Neuronal stem cell (in vitro differentiated cells): ENCODE data around the gene CTNND2.

Experiments used
- DNase-seq: peaks from one replicate; pipeline ENCODE4 v3.0.0-alpha.2; 2013; ENCODE audit warnings: low spot score
- H2AFZ ChIP-seq: one replicate; pipeline ENCODE4 v1.6.1; 2013; ENCODE audit warnings: mild to moderate bottlenecking, low read length, inconsistent platforms
- H2AK5ac ChIP-seq: 2 replicates; pipeline ENCODE4 v1.6.1; 2013; ENCODE audit warnings: low read depth, mild to moderate bottlenecking, inconsistent platforms, low read length, moderate library complexity, mixed read lengths
- H2BK120ac ChIP-seq: 2 replicates; pipeline ENCODE4 v1.6.1; 2013; ENCODE audit warnings: low read depth, mild to moderate bottlenecking, inconsistent platforms, low read length, moderate library complexity, mixed read lengths
- H2BK12ac ChIP-seq: one replicate; pipeline ENCODE4 v1.6.1; 2013; ENCODE audit warnings: low read length, inconsistent platforms
- H2BK15ac ChIP-seq: 2 replicates; pipeline ENCODE4 v1.6.1; 2013; ENCODE audit warnings: mild to moderate bottlenecking, low read length, inconsistent platforms, mixed read lengths
- H2BK5ac ChIP-seq: one replicate; pipeline ENCODE4 v1.6.1; 2013; ENCODE audit warnings: inconsistent platforms, mild to moderate bottlenecking, low read length, moderate library complexity
- H3K14ac ChIP-seq: one replicate; pipeline ENCODE4 v1.6.1; 2013; ENCODE audit warnings: low read length, inconsistent platforms
- H3K18ac ChIP-seq: 2 replicates; pipeline ENCODE4 v1.6.1; 2013; ENCODE audit warnings: low read length, inconsistent platforms
- H3K23ac ChIP-seq: 2 replicates; pipeline ENCODE4 v1.6.1; 2013; ENCODE audit warnings: low read depth, mild to moderate bottlenecking, mixed read lengths, low read length, inconsistent platforms; ENCODE audit not compliant: poor library complexity
- H3K27ac ChIP-seq: replicated peaks from 3 replicates; pipeline ENCODE4 v1.5.1; 2013; ENCODE audit warnings: low read length, inconsistent platforms
- H3K27me3 ChIP-seq, 3 experiments: 2 replicates each; pipeline ENCODE4 v1.6.1; 2013; ENCODE audit warnings: low read length in 3 of 3, mild to moderate bottlenecking in 2 of 3, inconsistent platforms in 1 of 3, low read depth in 1 of 3, mixed read lengths in 1 of 3, moderate library complexity in 1 of 3; ENCODE audit not compliant: control insufficient read depth in 3 of 3, insufficient read depth in 3 of 3
- H3K36me3 ChIP-seq, 2 donors: replicated peaks in 1 of 2; 2 replicates each; pipeline ENCODE4 v1.6.1; 2013; ENCODE audit warnings: low read length in 2 of 2; ENCODE audit not compliant: control insufficient read depth in 2 of 2, insufficient read depth in 2 of 2
- H3K4ac ChIP-seq: 2 replicates; pipeline ENCODE4 v1.6.1; 2013; ENCODE audit warnings: inconsistent platforms, mild to moderate bottlenecking, low read length, moderate library complexity
- H3K4me1 ChIP-seq, 2 donors: 1 replicate in 1 of 2; 2 replicates in 1 of 2; pipeline ENCODE4 v1.6.1; 2013; ENCODE audit warnings: low read length in 2 of 2, low read depth in 1 of 2; ENCODE audit not compliant: control insufficient read depth in 2 of 2, insufficient read depth in 1 of 2
- H3K4me2 ChIP-seq: one replicate; pipeline ENCODE4 v1.6.1; 2013; ENCODE audit warnings: mild to moderate bottlenecking, low read length, inconsistent platforms; ENCODE audit not compliant: insufficient read depth, poor library complexity, severe bottlenecking
- H3K4me3 ChIP-seq, 2 donors: 2 replicates each; pipeline ENCODE4 v1.5.1; 2013; ENCODE audit warnings: low read length in 2 of 2, mild to moderate bottlenecking in 2 of 2, inconsistent platforms in 1 of 2, moderate library complexity in 1 of 2
- H3K79me1 ChIP-seq: one replicate; pipeline ENCODE4 v1.6.1; 2013; ENCODE audit warnings: low read depth, mild to moderate bottlenecking, inconsistent platforms, low read length, moderate library complexity
- H3K9ac ChIP-seq: one replicate; pipeline ENCODE4 v1.6.1; 2013; ENCODE audit warnings: mild to moderate bottlenecking, low read depth, low read length, inconsistent platforms; ENCODE audit not compliant: poor library complexity
- H3K9me3 ChIP-seq, 2 donors: replicated peaks in 1 of 2; 2 replicates each; pipeline versions ENCODE3 to v1.6.1; 2013; ENCODE audit warnings: low read length in 2 of 2, mild to moderate bottlenecking in 2 of 2, inconsistent platforms in 1 of 2, low read depth in 1 of 2, mixed read lengths in 1 of 2, moderate library complexity in 1 of 2; ENCODE audit not compliant: control insufficient read depth in 2 of 2, insufficient read depth in 1 of 2
- H4K8ac ChIP-seq: one replicate; pipeline ENCODE4 v1.6.1; 2013; ENCODE audit warnings: low read depth, mild to moderate bottlenecking, inconsistent platforms, low read length, moderate library complexity
- H4K91ac ChIP-seq: one replicate; pipeline ENCODE4 v1.6.1; 2013; ENCODE audit warnings: low read length, low read depth, mild to moderate bottlenecking, inconsistent platforms; ENCODE audit not compliant: poor library complexity
- WGBS, 2 donors: extraction: QIAGEN DNeasy Blood & Tissue Kit; methylation state at CpG; one replicate each; pipeline ENCODE4 v1.1.7; 2013; ENCODE audit warnings: missing lambda C conversion rate in 2 of 2, mixed read lengths in 1 of 2; ENCODE audit not compliant: insufficient read length in 2 of 2, insufficient replicate concordance in 1 of 2; ENCODE audit errors: extremely low coverage in 2 of 2; 5-methylcytosine and 5-hydroxymethylcytosine counted together

Gene CTNND2

DNA sequence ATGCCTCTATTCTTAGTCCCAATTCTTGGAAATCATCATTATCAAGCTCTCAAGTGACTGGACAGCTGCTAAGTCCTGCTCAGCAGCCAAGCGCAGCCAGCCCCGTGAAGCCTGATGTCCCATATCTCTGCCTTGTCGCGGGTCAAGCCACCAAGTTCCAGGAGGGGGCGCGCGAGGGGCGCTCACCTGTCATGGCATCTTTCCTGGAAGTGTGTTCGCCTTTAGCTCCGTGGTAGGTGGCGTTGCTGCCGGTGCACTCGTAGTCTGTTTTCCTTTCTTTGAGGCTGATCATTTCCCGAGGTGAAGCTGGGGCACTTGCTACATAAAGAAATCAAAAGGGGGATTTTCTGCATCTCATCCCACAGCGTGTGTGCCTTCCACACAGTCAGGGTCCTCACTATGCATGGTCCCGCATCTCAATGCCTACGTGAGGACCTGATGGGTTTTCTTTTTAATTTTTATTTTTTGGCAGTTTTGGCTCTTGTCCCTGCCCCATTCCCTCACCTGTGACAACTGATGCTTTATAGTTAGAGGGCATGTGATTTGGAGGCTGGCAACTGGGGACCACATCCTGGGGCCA lies 916.2 kb downstream of the CTNND2 start:
- Histone ChIP-seq H3K9ac (no peak overlapping the region), H3K4me3 (no peak overlapping the region), H3K27ac (no peak overlapping the region), H3K23ac (no peak overlapping the region), H2AK5ac (no peak overlapping the region), H3K4me1 (peaks cover 0 to 4% of the 10 kb centered on the region in 2 donors), H2BK120ac (no peak overlapping the region), H2BK15ac (no peak overlapping the region), H3K27me3 (no peaks in the 10 kb centered on the region), H3K18ac (no peak overlapping the region), H2BK12ac (no peak overlapping the region), H3K4ac (no peak overlapping the region), H3K9me3 (no peaks in the 10 kb centered on the region), H4K8ac (no peak overlapping the region), H3K14ac (no peak overlapping the region), H3K4me2 (no peak overlapping the region), H3K79me1 (no peaks in the 10 kb centered on the region), H2AFZ (no peak overlapping the region), H3K36me3 (peaks cover 0 to 23% of the 10 kb centered on the region in 2 donors), H2BK5ac (no peak overlapping the region), H4K91ac (no peak overlapping the region)
- peak; percentile 59 for DNase-seq
- WGBS, 2 donors, result no CpG with 5 or more reads among the region's 17 CpGs

DNA sequence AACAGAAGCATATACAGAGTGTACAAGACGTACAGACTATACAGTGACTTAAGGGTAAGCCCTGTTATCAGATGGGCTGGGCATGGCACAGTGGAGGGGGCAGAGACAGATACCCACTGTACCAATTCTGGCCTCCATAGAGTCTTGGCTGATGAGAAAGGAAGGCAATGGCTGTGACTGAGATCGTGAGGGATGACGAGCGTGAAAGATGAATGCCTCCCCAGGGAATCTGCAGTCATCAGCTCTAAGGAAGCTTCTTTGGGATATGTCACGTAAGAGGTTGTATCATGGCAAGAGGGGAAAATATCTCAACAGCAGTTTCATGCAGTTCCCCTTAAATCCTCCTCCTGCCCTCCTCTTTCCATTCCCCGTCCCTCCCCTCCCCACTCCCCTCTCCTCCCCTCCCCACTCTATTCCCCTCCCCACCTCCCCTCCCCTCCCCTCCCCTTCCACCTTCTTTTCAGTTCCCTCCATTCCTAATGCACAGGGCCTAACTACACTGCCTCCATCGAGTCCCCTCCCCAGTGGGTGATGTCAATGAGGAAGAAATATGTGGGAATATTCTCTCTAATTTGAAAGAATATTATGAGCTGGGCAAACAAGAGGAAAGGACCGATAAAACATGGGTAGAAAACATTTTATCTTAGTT lies 916.8 kb downstream of the CTNND2 start:
- no peak for DNase-seq
- Histone ChIP-seq H3K9me3 (no peaks in the 10 kb centered on the region), H2BK5ac (no peak overlapping the region), H3K14ac (no peak overlapping the region), H3K36me3 (peaks cover 0 to 23% of the 10 kb centered on the region in 2 donors), H2BK120ac (no peak overlapping the region), H4K91ac (no peak overlapping the region), H2BK15ac (no peak overlapping the region), H3K27ac (no peak overlapping the region), H3K27me3 (no peaks in the 10 kb centered on the region), H2AFZ (no peak overlapping the region), H3K9ac (no peak overlapping the region), H2AK5ac (no peak overlapping the region), H3K79me1 (no peaks in the 10 kb centered on the region), H3K4me2 (no peak overlapping the region), H3K4me1 (peaks cover 0 to 4% of the 10 kb centered on the region in 2 donors), H4K8ac (no peak overlapping the region), H3K4me3 (no peak overlapping the region), H3K4ac (no peak overlapping the region), H2BK12ac (no peak overlapping the region), H3K18ac (no peak overlapping the region), H3K23ac (no peak overlapping the region)
- whole genome bisulfite sequencing, 2 donors, result no CpG with 5 or more reads among the region's 8 CpGs

DNA sequence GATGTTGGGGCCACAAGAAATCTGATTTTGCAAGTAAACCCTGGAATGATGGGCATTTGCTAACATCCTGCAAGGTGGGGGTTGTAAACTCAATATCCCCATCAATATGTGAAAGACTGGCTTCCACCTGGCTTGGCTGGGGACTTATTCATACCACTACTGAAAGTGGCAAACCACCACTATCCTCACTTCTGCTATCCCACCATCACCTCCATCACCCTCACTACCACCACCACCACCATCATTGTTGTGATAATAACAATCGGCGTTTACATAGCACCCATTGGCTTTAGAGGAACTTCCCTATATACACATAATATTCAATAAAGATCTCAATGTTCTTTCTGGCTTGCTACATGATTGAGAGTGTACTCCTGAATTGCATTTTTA lies 918.5 kb downstream of the CTNND2 start:
- Histone ChIP-seq H3K27ac (no peak overlapping the region), H3K4me1 (peaks cover 0 to 4% of the 10 kb centered on the region in 2 donors), H3K9me3 (no peaks in the 10 kb centered on the region)

GRCh38 chr5:10985091-10985720 lies 919.0 kb downstream of the CTNND2 start:
- Histone ChIP-seq H3K9me3 (no peaks in the 10 kb centered on the region), H2AFZ (no peak overlapping the region), H2BK15ac (no peak overlapping the region), H3K4me2 (no peak overlapping the region), H2BK120ac (no peak overlapping the region), H2AK5ac (no peak overlapping the region), H3K27me3 (no peaks in the 10 kb centered on the region), H3K18ac (no peak overlapping the region), H3K36me3 (peaks cover 0 to 15% of the 10 kb centered on the region in 2 donors), H2BK12ac (no peak overlapping the region), H3K14ac (no peak overlapping the region), H3K9ac (no peak overlapping the region), H3K4me1 (peaks cover 0 to 4% of the 10 kb centered on the region in 2 donors), H3K4ac (no peak overlapping the region), H4K8ac (no peak overlapping the region), H3K27ac (no peak overlapping the region), H3K23ac (no peak overlapping the region), H3K79me1 (no peaks in the 10 kb centered on the region), H4K91ac (no peak overlapping the region), H2BK5ac (no peak overlapping the region), H3K4me3 (no peak overlapping the region)
- WGBS, 2 donors, result no CpG with 5 or more reads among the region's 4 CpGs
- DNase-seq, result no peak

More for the DNA sequence above, 918.5 kb downstream of the CTNND2 start:
- Histone ChIP-seq H3K23ac (no peak overlapping the region), H3K4ac (no peak overlapping the region), H4K8ac (no peak overlapping the region), H2AFZ (no peak overlapping the region), H3K36me3 (peaks cover 0 to 20% of the 10 kb centered on the region in 2 donors), H3K79me1 (no peaks in the 10 kb centered on the region), H3K18ac (no peak overlapping the region), H2BK120ac (no peak overlapping the region), H2BK12ac (no peak overlapping the region), H2BK15ac (no peak overlapping the region), H3K4me3 (no peak overlapping the region), H3K4me2 (no peak overlapping the region), H3K27me3 (no peaks in the 10 kb centered on the region), H3K9ac (peak overlapping the region; percentile 5), H2BK5ac (no peak overlapping the region), H2AK5ac (no peak overlapping the region), H3K14ac (no peak overlapping the region), H4K91ac (no peak overlapping the region)
- WGBS, 2 donors, result no CpG with 5 or more reads among the region's 2 CpGs
- no peak for DNase-seq
